ENCODE measurements around the gene CCDC91. TPM values are rescaled to one million over a fixed set of nuclear protein-coding genes. Genes with fewer than 3 reads are reported as not detected.
"Not testable (repeated sequence)": the region's sequence is repeated elsewhere in the genome, so short reads cannot be mapped to it uniquely, and the experiment has no call there.

The CCDC91 gene
- total RNA-seq, 1 donor from 2014 or later, result 36.3 TPM

DNA sequence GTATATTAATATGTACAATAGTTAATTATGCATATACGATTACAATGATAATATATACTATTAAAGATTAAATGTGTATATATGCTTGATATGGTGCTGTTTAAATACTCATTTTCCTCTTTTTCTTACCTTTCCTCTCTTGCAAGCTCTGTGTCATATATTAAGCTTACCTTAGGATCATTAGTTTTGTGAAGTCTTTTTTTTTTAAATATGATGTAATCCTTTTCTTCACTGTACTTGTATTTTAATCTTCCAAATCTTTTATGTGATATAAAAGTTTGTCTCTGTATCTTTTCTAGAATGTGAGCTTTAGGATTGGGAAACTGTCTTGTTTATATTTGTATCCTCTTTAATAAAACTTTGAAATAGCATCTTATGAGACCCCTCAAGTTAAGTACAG is 88.7 kb downstream of the CCDC91 start:
- no peak for DNase-seq (ENCODE audit: low spot score)

DNA sequence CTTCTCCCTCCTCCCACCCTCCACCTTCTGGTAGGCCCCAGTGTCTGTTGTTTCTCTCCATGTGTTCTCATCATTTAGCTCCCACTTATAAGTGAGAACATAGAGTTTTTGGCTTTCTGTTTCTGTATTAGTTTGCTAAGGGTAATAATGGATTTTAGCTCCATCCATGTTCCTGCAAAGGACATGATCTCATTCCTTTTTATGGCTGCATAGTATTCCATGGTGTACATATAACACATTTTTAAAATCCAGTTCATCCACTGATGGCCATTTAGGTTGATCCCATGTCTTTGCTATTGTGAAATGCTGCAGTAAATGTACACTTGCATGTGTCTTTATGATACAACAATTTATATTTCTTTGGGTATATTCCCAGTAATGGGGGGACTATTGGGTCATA is 96.1 kb downstream of the CCDC91 start:
- no peak for DNase-seq (ENCODE audit: low spot score)

DNA sequence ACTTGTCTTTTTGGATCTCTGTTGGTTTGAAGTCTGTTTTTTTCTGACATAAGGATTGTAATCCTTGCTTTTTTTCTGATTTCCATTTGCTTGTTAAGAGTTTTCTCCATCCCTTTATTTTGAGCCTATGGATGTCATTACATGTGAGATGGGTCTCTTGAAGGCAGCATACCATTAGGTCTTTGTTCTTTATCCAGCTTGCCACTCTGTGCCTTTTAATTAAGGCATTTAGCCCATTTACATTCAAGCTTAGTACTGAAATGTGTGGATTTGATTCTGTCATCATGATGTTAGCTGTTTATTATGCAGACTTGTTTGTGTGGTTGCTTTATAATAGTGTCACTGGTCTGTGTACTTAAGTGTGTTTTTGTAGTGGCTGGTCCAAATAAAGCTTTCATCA is 100.0 kb downstream of the CCDC91 start:
- DNase-seq (ENCODE audit: low spot score), result no peak

DNA sequence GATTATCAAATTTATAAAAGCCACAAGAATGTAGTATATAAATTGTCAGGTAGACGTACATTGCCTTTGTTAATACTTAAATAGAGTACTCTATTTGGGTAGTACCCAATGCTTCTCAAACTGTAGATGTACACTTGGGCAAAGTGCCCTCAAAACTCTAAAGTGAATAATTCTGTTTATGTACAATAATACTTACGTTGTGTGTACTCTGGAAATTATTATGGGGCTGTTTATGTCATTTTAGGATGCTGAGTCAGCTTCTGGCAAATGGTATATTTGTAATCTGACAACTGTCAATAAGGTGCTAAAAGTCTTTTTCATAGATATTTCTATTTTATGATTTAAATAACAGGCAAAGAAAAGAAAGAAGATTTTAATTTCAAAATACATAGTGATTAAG is 102.4 kb downstream of the CCDC91 start:
- DNase-seq (ENCODE audit: low spot score), result no peak

DNA sequence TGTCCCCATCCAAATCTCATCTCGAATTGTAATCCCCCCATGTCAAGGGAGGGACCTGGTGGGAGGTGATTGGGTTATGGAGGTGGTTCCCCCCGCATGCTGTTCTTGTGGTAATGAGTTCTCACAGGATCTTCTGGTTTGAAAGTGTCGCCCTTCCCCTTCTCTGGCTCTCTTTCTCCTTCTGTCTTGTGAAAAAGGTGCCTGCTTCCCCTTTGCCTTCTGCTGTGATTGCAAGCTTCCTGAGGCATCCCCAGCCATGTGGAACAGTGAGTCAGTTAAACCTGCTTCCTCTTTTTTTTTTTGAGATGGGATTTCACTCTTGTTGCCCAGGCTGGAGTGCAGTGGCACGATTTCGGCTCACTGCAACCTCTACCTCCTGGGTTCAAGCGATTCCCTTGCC is 104.0 kb downstream of the CCDC91 start:
- no peak for DNase-seq (ENCODE audit: low spot score)

DNA sequence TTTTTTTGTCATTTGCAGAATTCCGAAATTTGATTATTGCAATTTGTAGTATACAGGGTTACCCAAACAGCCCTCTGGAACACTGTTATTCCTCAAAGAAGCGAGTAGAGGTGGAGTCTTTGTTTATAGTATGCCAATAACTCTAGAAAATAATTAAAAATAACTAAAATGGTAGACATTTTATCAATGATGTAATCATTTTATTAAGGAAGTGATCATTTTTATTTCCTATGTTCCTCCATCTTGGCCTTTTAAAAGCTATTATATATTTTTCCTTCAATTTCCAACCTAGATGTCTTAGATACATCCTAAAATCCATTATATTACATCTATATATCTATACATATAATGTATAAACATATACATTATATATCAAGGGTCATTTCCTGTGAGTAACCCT is 106.0 kb downstream of the CCDC91 start:
- DNase-seq (ENCODE audit: low spot score), result no peak

DNA sequence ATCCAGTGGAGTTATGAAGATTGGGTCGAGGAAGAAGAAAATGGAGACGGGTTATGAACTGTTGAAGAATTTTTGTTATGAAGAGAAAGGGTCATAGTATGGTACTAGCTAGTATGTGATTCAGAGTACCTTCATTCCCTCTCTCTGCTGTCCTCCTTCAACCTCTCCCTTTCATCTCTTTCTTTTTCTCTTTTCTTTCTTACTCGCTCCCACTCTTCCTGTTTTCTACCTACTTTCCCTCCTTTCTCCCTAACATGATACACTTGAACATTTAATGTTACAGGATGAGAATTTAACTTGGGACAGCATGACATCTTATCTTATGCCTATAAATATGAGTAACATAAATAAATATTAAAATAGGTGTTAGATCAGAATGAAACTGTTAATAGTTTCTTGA is 112.9 kb downstream of the CCDC91 start:
- DNase-seq (ENCODE audit: low spot score), result no peak

DNA sequence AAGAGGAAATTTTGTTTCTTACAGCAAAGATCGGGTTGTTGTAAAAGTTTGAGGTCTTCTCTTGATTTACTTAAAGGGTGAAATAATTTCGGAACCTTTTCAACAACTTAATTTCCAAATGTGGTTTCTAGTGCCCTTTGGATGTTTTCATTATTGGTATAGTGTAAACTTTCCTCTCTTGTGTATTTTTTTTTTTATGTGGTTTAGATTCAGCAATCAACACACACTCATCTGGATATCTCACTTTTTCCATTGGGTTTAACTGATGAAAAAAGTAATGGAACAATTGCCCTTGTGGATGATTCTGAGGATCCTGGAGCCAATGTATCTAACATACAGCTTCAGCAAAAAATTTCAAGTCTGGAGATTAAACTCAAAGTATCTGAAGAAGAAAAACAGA is 116.3 kb downstream of the CCDC91 start:
- no peak for DNase-seq (ENCODE audit: low spot score)

DNA sequence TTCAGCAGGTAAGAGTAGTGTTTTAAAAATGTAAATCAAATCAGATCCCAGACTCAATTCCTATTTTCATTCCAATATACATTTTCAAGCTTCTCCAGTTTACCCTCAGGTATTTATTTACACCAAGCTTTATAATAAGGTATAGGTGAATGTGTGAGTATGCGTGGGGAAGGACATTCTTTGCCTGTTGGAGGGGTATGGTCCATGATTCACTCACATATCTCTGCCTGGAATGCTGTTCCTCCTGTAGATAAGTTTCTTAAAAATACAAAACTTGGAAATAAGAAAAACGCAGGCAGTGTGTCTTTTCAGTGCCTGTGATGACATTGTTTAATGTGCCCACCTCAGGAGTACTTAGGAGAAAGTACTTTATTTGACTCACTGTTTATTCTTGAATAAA is 118.6 kb downstream of the CCDC91 start:
- DNase-seq (ENCODE audit: low spot score), result no peak

DNA sequence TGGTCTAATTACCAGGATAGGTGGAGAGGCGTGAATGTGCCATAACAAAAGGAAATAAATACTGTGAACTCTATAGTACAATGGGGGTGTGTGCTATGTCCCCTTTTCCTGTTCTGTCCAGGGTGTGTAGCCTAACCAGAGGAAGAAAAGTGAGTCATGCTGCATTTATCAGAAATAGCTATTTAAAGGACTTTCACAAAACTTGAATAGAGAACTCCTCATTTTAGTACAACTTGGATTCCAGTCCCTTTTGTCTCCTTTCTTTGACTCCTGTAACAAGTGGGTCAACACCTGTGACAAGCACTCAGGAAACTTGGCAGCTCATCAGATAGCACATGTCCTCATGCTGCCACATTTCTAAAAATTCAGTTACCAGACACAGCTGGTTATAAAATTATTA is 123.4 kb downstream of the CCDC91 start:
- no peak for DNase-seq (ENCODE audit: low spot score)

DNA sequence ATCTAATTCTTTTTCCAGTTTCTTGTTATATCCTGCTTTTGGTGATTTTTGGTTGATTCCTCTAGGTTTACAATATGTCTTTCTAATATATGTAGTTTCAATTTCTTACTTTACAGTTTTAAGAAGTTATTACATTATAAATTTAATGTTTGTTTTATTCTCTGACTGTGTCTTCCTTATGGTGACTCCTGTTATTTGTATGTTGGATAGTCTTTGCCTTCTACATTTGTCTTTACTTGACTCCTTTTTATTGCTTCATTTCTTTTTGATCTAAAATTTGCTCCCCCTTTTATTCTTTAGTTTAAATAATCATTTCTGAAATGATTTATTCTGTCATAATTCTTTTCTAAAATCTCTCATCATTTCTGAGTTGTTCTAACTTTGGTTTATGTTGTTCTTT is 125.8 kb downstream of the CCDC91 start:
- DNase-seq (ENCODE audit: low spot score), result no peak

DNA sequence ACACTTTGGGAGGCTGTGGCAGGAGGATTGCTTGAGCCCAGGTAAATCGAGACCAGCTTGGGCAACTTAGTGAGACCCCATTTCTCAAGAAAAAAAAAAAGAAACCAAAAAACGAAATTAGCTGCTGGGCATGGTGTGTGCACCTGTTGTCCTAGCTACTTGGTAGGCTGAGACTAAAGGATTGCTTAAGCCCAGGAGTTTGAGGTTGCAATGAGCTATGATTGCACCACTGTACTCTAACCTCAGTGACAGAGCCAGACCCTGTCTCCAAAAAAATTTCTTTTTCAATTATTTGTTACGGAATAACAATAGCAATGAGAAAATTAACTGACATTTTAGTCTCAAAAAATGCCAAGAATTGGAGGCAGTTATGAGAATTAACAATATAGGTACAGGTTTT is 128.0 kb downstream of the CCDC91 start:
- no peak for DNase-seq (ENCODE audit: low spot score)

DNA sequence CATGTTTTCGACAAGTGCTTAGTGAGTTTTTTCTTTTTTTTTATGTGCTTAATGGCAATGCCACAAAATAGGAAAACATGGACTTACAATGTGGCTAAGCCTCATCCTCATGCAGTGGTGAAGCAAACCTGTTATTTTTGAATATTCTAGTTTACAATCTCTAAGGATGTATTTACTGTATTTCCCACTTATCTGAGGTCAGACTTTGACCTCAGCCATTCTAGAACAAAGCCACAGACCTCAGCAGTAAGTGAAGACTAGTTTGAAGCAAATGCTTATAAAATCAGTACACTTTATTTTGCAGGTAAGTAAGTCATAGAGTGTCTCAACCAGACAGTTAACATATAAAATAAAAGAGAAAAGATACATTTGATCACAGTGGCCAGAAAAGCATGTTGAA is 130.1 kb downstream of the CCDC91 start:
- DNase-seq (ENCODE audit: low spot score), result no peak

DNA sequence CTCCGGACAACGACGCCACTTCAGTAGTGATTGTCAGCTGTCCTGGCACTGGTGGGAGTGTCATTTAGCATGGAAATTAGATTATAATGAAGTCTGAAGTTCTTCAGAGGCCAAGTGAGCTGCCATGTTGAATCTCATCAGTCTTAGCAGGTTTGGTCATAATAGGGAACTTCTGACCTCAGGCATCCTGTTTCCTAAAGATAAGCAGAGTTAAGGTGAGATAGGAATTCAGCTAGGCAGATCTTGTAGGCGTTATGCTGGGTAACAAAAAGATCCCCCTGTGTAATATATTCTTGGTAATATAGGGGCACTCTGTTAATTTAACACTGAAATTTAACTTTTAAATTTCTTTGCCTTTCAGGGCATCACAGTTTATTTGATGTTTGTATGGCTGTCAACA is 137.5 kb downstream of the CCDC91 start:
- DNase-seq (ENCODE audit: low spot score), result no peak

DNA sequence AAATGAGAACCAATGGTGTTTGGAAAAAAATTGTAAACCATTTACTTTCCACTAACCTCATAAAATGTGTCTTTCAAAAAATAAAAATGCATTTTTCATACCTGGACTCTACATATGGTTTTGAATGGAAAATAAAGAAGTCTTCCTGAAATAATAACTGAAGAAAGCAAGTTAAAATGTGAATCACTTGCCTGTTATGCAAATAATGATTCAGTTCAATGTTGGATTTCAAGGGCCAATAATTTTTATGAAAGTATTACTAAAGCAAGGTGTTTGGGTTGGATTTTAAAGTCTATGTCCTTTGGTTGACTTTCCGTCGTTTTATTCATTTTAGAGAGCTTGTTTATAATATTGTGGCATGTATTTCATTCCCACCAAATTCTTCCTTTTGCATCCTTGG is 138.7 kb downstream of the CCDC91 start:
- no peak for DNase-seq (ENCODE audit: low spot score)

DNA sequence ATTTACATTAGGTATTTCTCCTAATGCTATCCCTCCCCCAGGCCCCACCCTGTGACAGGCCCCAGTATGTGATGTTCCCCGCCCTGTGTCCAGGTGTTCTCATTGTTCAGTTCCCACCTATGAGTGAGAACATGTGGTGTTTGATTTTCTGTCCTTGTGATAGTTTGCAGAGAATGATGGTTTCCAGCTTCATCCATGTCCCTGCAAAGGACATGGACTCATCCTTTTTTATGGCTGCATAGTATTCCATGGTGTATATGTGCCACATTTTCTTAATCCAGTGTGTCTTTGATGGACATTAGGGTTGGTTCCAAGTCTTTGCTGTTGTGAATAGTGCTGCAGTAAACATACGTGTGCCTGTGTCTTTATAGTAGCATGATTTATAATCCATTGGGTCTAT is 139.5 kb downstream of the CCDC91 start:
- DNase-seq (ENCODE audit: low spot score), result not testable (repeated sequence)

DNA sequence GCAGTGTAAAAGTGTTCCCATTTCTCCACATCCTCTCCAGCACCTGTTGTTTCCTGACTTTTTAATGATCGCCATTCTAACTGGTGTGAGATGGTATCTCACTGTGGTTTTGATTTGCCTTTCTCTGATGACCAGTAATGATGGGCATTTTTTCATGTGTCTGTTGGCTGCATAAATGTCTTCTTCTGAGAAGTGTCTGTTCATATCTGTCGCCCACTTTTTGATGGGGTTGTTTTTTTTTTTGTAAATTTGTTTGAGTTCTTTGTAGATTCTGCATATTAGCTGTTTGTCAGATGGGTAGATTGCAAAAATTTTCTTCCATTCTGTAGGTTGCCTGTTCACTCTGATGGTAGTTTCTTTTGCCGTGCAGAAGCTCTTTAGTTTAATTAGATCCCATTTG is 140.0 kb downstream of the CCDC91 start:
- not testable (repeated sequence) for DNase-seq (ENCODE audit: low spot score)

DNA sequence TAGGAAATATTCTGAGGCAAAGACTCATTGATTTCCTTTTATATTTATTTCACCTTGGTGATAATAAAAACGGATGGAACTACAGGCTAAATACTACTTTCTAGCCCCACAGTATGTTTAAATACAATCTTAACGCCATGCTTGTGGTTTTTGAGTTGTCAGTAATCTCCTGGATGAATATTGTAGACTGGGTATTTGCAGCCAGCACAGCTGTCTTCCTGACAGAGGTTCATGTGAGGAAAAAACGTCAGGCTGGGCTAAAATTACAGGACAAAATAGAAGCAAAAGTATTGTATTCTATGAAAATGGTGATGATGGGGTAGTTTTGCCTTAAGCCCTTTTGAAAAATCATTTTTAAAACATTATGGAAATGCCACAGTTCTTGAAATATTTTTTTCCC is 140.9 kb downstream of the CCDC91 start:
- DNase-seq (ENCODE audit: low spot score), result no peak

DNA sequence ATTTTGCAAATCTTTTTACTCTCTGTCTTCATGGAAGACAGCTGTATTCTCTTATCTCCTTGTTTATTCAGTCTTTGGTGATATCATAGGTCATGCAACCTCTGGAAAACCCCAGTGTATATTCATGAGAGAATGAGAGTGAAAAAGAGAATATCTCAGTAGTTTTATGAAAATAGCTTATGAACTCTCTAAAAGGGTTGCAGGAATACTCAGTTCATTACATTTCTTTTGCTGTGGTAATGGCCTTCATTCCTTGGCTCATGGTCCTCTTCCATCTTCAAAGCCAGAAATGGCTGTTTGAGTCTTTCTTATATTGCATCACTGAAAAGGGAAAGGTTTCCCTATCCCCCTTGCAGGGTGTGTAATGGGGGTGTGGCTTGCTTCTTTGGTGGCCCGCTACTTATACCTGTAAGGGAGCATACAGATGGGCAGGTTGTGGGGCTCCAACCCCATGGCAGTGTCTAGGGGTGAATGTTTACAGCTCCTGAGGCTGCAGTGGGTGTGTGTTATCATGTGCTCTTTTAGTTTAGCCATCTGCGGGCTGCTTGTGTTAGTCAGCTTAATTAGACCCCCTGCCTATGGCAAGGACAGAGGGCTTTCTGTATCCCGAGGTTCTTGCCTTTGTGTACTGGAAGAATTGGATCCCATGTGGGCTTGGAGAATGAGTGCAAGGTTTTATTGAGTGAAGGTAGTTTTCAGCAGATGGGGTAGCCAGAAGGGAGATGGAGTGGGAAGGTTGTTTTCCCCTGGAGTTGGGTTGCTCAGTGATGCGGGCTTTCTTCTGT is 150.2 kb downstream of the CCDC91 start:
- no peak for DNase-seq (ENCODE audit: low spot score)

DNA sequence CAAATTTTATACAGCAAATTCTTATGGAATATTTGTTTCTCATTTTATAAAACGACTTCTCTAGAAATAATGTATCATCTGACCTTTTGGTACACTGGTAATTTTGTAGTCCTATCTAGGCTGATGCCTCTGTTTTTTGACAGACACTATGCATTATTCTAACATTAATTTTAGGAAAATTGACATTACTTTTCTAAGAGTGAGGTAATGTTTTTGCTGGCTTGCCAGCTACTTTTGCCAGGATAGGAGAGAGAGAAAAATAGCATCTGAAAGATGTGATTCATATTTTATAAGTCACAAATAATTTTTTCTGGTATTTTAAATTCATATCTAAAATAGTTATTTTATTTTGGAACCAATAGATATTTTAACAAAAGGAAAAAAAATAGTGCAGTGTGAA is 153.5 kb downstream of the CCDC91 start:
- DNase-seq (ENCODE audit: low spot score), result no peak

DNA sequence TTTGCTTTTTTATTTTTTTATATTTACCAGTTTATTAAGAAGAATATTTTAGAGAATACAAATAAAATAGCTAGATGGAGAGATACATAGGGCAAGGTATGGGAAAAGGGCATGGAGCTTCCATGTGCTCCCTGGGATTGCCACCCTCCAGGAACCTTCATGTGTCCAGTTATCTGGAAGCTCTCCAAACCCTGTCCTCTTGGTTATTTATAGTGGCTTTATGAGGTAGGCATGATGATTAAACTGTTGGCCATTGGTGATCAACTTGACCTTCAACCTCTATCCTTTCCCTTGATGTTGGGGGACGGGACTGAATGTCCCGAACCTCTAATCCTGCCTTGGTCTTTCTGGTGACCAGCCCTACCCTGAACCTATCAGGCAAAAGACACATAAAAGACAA is 156.3 kb downstream of the CCDC91 start:
- DNase-seq (ENCODE audit: low spot score), result no peak

DNA sequence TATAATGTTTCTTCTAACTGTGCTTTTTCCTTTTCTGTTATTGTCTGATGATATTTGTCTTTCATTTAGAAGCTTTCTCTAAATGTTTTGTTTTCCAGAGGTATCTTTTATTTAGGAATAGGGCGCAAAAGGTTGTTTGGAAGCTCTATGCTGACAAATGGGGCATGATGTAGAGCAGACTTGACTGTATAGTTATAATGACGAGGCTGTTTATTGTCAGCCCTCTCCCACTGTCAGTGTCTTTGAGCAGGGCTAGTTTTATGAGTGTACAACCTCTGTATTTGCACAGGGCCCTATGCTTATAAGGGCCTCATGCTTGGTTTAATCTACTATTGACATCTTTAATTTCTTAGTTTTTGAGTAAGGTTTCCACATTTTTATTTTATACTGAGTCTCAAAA is 158.9 kb downstream of the CCDC91 start:
- no peak for DNase-seq (ENCODE audit: low spot score)

DNA sequence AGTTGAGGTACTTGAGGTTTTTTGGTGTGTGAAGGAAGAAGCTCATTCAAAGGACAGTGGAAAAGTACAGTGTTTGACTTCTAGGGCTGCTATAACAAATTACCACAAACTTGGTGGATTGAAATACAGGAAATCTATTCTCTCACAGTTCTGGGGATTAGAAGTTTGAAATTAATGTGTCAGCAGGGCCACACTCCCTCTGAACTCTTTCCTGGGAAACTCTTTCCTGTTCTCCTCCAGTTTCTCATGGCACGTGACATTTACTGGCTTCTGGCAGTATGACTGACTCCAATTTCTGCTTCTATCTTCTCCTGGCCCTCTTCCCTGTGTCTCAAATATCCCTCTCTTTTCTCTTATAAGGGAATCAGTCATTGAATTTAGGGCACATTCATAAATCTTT is 160.2 kb downstream of the CCDC91 start:
- no peak for DNase-seq (ENCODE audit: low spot score)

DNA sequence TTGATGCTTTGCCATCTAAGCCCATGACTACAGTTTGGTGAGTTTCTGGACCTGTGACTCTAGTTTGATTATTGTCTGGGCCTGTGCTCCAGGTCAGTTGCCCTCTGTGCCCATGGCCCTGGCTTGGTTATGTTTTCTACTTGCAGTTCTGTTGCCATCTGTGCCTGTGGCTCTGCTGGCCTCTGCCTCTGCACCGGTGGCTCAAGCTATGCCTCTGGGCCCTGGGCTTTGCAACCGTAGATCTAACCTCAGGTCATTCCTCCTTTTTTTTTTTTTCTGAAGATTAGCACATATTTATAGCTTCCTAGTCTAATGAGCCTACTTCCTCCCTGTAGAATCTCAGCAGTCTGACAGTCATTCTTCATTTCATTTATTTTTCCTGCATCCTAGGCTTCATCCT is 161.2 kb downstream of the CCDC91 start:
- DNase-seq (ENCODE audit: low spot score), result no peak

Data from mesenteric fat pad (tissue), 1 donor.